Endodermal cell (in vitro differentiated cells): ENCODE data around the gene MMS22L. TPM values are rescaled to one million over a fixed set of nuclear protein-coding genes. Genes with fewer than 3 reads are reported as not detected.

ENCODE experiments used
- DNase-seq: peaks from one replicate; pipeline ENCODE4 v3.0.0-alpha.2; 2017
- H3K27ac ChIP-seq: 2 replicates; pipeline ENCODE4 v1.5.1; 2013; ENCODE audit warnings: mild to moderate bottlenecking, low read depth, low read length, moderate library complexity
- H3K27me3 ChIP-seq: 2 replicates; pipeline ENCODE4 v1.6.1; 2013; ENCODE audit warnings: mild to moderate bottlenecking, low read length, moderate library complexity; ENCODE audit not compliant: insufficient read depth, control insufficient read depth, poor library complexity, severe bottlenecking
- H3K36me3 ChIP-seq: 2 replicates; pipeline ENCODE4 v1.7.0; 2013; ENCODE audit warnings: mild to moderate bottlenecking, low read length, moderate library complexity; ENCODE audit not compliant: control insufficient read depth, insufficient read depth
- H3K4me1 ChIP-seq: one replicate; pipeline ENCODE4 v1.7.0; 2013; ENCODE audit warnings: low read length; ENCODE audit not compliant: control insufficient read depth, insufficient read depth
- H3K4me3 ChIP-seq: 2 replicates; pipeline ENCODE4 v1.5.1; 2013; ENCODE audit warnings: mild to moderate bottlenecking, low read length, moderate library complexity
- H3K9ac ChIP-seq: 2 replicates; pipeline ENCODE4 v1.6.1; 2013; ENCODE audit warnings: mild to moderate bottlenecking, low read length, moderate library complexity; ENCODE audit not compliant: poor library complexity, severe bottlenecking; ENCODE audit errors: extremely low read depth
- H3K9me3 ChIP-seq: 2 replicates; pipeline ENCODE4 v1.6.1; 2013; ENCODE audit warnings: mild to moderate bottlenecking, low read length, moderate library complexity; ENCODE audit not compliant: control insufficient read depth
- H3K27ac Mint-ChIP-seq: 2 replicates; pipeline ENCODE4 v1.8.0; 2020; ENCODE audit warnings: mixed read lengths
- H3K27me3 Mint-ChIP-seq: 2 replicates; pipeline ENCODE4 v1.8.0; 2021; ENCODE audit warnings: mild to moderate bottlenecking, mixed read lengths; ENCODE audit not compliant: insufficient read depth
- H3K36me3 Mint-ChIP-seq: 2 replicates; pipeline ENCODE4 v1.8.0; 2020; ENCODE audit warnings: low read depth, mixed read lengths
- H3K4me1 Mint-ChIP-seq: 2 replicates; pipeline ENCODE4 v1.8.0; 2020; ENCODE audit warnings: mixed read lengths
- H3K4me3 Mint-ChIP-seq: 2 replicates; pipeline ENCODE4 v1.8.0; 2020; ENCODE audit warnings: mild to moderate bottlenecking, moderate library complexity, mixed read lengths
- H3K9me3 Mint-ChIP-seq: 2 replicates; pipeline ENCODE4 v1.8.0; 2020; ENCODE audit warnings: mild to moderate bottlenecking, mixed read lengths
- CTCF ChIP-seq: fragments of 200-600 bp; sonication (generic); conservative IDR thresholded peaks from 2 replicates; pipeline ENCODE4 v1.5.0; 2021; ENCODE audit warnings: antibody characterized with exemption, mild to moderate bottlenecking
- WGBS, 2 experiments: methylation state at CpG; one replicate each; pipeline versions ENCODE4 v1.1.5 to v1.1.7; 2013; ENCODE audit warnings: missing lambda C conversion rate in 2 of 2, mixed read lengths in 1 of 2; ENCODE audit not compliant: insufficient coverage in 1 of 2, insufficient read length in 1 of 2; 5-methylcytosine and 5-hydroxymethylcytosine counted together
- total RNA-seq, 2 donors: library from RNA; stranded (reverse); fragmentation: NEBNext Ultra II Directional in 1 of 2; extraction: Animal tissue kit (Norgen Biotek cat#: 25700) in 1 of 2; gene quantifications; 2 replicates in 1 of 2; 3 replicates in 1 of 2; pipeline ENCODE4 v1.2.1, GENCODE V29; 2021

MMS22L gene
- total RNA-seq, 2 donors from 2014 or later, result 32.6 to 36.6 TPM

GRCh38 chr6:97262676-97263075, 20.3 kb downstream of the MMS22L start:
- DNase-seq, result no peak
- TF ChIP-seq CTCF, result no peak
- no peak overlapping the region for H3K9ac ChIP-seq
- no peak overlapping the region for H3K27ac ChIP-seq
- no peak overlapping the region for H3K27ac Mint-ChIP-seq
- H3K9me3 Mint-ChIP-seq, result peaks cover 12% of the 10 kb centered on the region
- H3K4me3 ChIP-seq, result no peak overlapping the region
- peaks cover 74% of the 10 kb centered on the region for H3K36me3 ChIP-seq
- H3K27me3 Mint-ChIP-seq, result no peaks in the 10 kb centered on the region
- H3K9me3 ChIP-seq, result peaks cover 17% of the 10 kb centered on the region
- no peaks in the 10 kb centered on the region for H3K4me1 ChIP-seq
- no peak overlapping the region for H3K4me3 Mint-ChIP-seq
- peaks cover 49% of the 10 kb centered on the region for H3K36me3 Mint-ChIP-seq
- WGBS, 2 experiments, result 100% methylated on average over 1 of the region's 2 CpGs; no CpG with 5 or more reads in 1 of the 2 experiments
- no peaks in the 10 kb centered on the region for H3K4me1 Mint-ChIP-seq
- no peaks in the 10 kb centered on the region for H3K27me3 ChIP-seq

- H3K4me1 Mint-ChIP-seq, result no peaks in the 10 kb centered on the region
- H3K9ac ChIP-seq, result no peak overlapping the region
- no peak overlapping the region for H3K4me3 ChIP-seq
- H3K27me3 ChIP-seq, result no peaks in the 10 kb centered on the region
- no peak overlapping the region for H3K4me3 Mint-ChIP-seq
- TF ChIP-seq CTCF, result no peak
- no peaks in the 10 kb centered on the region for H3K9me3 ChIP-seq
- no peaks in the 10 kb centered on the region for H3K9me3 Mint-ChIP-seq
- H3K27ac Mint-ChIP-seq, result no peak overlapping the region
- H3K36me3 Mint-ChIP-seq, result peaks cover 28% of the 10 kb centered on the region
- H3K4me1 ChIP-seq, result no peaks in the 10 kb centered on the region
- H3K36me3 ChIP-seq, result peaks cover 26% of the 10 kb centered on the region
- H3K27ac ChIP-seq, result no peak overlapping the region
- no peaks in the 10 kb centered on the region for H3K27me3 Mint-ChIP-seq
- no peak for DNase-seq
- 80 to 94% methylated on average over 1 of the region's 1 CpG for WGBS, 2 experiments
These were observed 36.2 kb downstream of the MMS22L start for GRCh38 chr6:97246842-97247241.

- no peak overlapping the region for H3K4me3 Mint-ChIP-seq
- no peak for TF ChIP-seq CTCF
- no peak overlapping the region for H3K27ac Mint-ChIP-seq
- no peaks in the 10 kb centered on the region for H3K27me3 Mint-ChIP-seq
- no peak overlapping the region for H3K4me3 ChIP-seq
- no peaks in the 10 kb centered on the region for H3K4me1 ChIP-seq
- WGBS, 2 experiments, result 93 to 100% methylated on average over 1 to 2 of the region's 2 CpGs
- DNase-seq, result no peak
- H3K9ac ChIP-seq, result no peak overlapping the region
- H3K9me3 Mint-ChIP-seq, result peaks cover 3% of the 10 kb centered on the region
- H3K27ac ChIP-seq, result no peak overlapping the region
- H3K4me1 Mint-ChIP-seq, result no peaks in the 10 kb centered on the region
- H3K9me3 ChIP-seq, result no peaks in the 10 kb centered on the region
- no peaks in the 10 kb centered on the region for H3K27me3 ChIP-seq
- peaks cover 49% of the 10 kb centered on the region for H3K36me3 Mint-ChIP-seq
- H3K36me3 ChIP-seq, result peaks cover 30% of the 10 kb centered on the region
These were observed 42.8 kb downstream of the MMS22L start for GRCh38 chr6:97240222-97240621.
